Spinal cord (tissue), 10 donors: Measurements from ENCODE around the gene LGI1. TPM values are rescaled to one million over a fixed set of nuclear protein-coding genes. Genes with fewer than 3 reads are reported as not detected.
A peak's percentile ranks its signal among the peaks of the same experiment; 100 is the strongest.

Experiments used
- DNase-seq, 6 donors: peaks; one replicate each; pipeline versions ENCODE4 v3.0.0 to v3.0.0-alpha.2; 2013 to 2015; ENCODE audit warnings: low spot score in 6 of 6, low read depth in 4 of 6
- H3K27ac ChIP-seq: one replicate; pipeline ENCODE4 v1.5.1; 2013; ENCODE audit warnings: low read depth, low read length, control low read depth
- H3K27me3 ChIP-seq: one replicate; pipeline ENCODE4 v1.6.1; 2013; ENCODE audit warnings: low read length; ENCODE audit not compliant: control insufficient read depth, insufficient read depth
- H3K36me3 ChIP-seq: one replicate; pipeline ENCODE4 v1.6.1; 2013; ENCODE audit warnings: low read length; ENCODE audit not compliant: control insufficient read depth, insufficient read depth
- H3K4me1 ChIP-seq: one replicate; pipeline ENCODE4 v1.6.1; 2013; ENCODE audit warnings: low read length; ENCODE audit not compliant: control insufficient read depth, insufficient read depth
- H3K4me3 ChIP-seq: one replicate; pipeline ENCODE4 v1.5.1; 2013; ENCODE audit warnings: low read depth, low read length, control low read depth
- H3K9me3 ChIP-seq: one replicate; pipeline ENCODE4 v1.6.1; 2013; ENCODE audit warnings: low read length; ENCODE audit not compliant: control insufficient read depth, insufficient read depth
- WGBS: methylation state at CpG from one replicate; pipeline ENCODE4 v1.1.5; 2013; ENCODE audit warnings: missing lambda C conversion rate; ENCODE audit not compliant: insufficient coverage; 5-methylcytosine and 5-hydroxymethylcytosine counted together
- polyA plus RNA-seq, 2 donors: library from polyadenylated mRNA; unstranded; fragments of 120-200 nt; gene quantifications; one replicate each; pipeline ENCODE4 v1.2.1, GENCODE V29; 2013; ENCODE audit not compliant: insufficient read length in 2 of 2
- total RNA-seq, 2 donors: library from RNA; depleted of rRNA in 1 of 2; stranded (reverse); fragments of 120-200 nt in 1 of 2; fragments of >200 nt in 1 of 2; gene quantifications; one replicate each; pipeline versions ENCODE4 v1.2.3 to v1.2.4, GENCODE V29; 2013 to 2014
- donor health status: healthy.

The LGI1 gene
- total and polyA plus RNA-seq, 4 donors, result 32.4 to 68.7 (median 47.6) TPM

DNA sequence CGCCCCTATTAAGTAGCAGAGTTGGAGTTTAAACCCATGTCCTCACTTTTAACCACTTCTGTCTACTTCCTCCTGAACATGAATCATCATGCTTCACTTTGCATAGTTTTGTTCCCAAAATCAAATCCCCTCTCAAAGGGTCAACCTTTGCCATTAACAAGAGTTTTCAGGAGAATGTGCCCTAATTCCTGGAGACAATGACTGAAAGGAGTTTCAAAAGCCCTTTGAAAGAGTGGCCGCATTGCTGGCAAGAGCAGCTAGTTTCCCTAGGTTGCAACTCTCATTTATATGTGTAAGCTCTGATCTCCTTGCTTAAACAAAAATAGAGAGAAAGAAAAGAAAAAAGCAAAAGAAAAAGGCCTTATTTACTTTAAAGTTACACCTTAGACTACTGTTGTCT is 9.2 kb downstream of the LGI1 start:
- peak overlapping the region; percentile 43 for H3K27ac ChIP-seq
- H3K4me1 ChIP-seq, result peaks cover 9% of the 10 kb centered on the region
- no peak overlapping the region for H3K4me3 ChIP-seq
- DNase-seq, result peak in 3 of 6 donors; percentile 55 to 79 (median 76)
- no peaks in the 10 kb centered on the region for H3K36me3 ChIP-seq
- H3K9me3 ChIP-seq, result no peaks in the 10 kb centered on the region
- 25% methylated on average over 1 of the region's 2 CpGs for WGBS
- no peaks in the 10 kb centered on the region for H3K27me3 ChIP-seq

GRCh38 chr10:93767724-93768399 is 10.1 kb downstream of the LGI1 start:
- H3K4me3 ChIP-seq, result no peak overlapping the region
- H3K4me1 ChIP-seq, result peaks cover 9% of the 10 kb centered on the region
- no peaks in the 10 kb centered on the region for H3K36me3 ChIP-seq
- H3K9me3 ChIP-seq, result no peaks in the 10 kb centered on the region
- no peaks in the 10 kb centered on the region for H3K27me3 ChIP-seq
- 64% methylated on average over 2 of the region's 5 CpGs for WGBS
- DNase-seq, result no peak
- H3K27ac ChIP-seq, result peak overlapping the region; percentile 51

DNA sequence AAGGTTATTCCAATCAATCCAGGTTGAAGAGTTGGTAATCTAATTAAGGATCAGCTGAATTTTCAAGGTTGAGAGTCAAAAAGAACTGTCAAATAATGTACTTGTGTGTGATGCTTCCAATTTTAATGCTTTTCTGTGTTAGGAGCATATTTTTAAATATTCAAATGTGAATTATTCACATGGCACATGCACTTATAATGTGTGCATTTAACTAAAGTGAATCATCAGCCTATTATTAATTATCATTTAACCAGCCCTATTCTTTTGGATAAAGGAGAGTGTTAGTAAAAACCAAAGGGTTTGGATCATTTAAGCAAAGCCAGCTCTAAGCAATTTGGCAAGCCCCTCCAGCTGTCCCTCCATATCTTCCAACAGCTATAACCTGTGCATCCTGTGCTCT is 11.2 kb downstream of the LGI1 start:
- Histone ChIP-seq H3K36me3 (no peaks in the 10 kb centered on the region), H3K9me3 (no peaks in the 10 kb centered on the region), H3K4me1 (peaks cover 9% of the 10 kb centered on the region), H3K27ac (no peak overlapping the region), H3K4me3 (no peak overlapping the region), H3K27me3 (no peaks in the 10 kb centered on the region)
- DNase-seq, result no peak

DNA sequence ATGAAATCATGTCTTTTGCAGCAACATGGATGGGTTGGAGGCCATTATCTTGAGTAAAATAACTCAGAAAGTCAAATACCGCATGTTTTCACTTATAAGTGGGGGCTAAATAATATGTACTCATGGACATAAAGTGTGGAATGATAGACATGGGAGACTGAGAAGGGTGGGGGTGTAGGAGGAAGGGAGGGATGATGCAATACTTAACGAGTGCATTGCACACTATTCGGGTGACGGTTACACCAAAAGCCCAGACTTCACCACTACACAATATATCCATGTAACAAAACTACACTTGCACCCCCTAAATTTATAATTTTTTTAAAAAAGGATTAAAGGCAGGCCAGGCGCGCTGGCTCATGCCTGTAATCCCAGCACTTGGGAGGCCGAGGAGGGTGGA is 13.6 kb downstream of the LGI1 start:
- 97% methylated on average over 4 of the region's 7 CpGs for WGBS
- no peaks in the 10 kb centered on the region for H3K9me3 ChIP-seq
- no peaks in the 10 kb centered on the region for H3K27me3 ChIP-seq
- H3K36me3 ChIP-seq, result no peaks in the 10 kb centered on the region
- no peak for DNase-seq
- no peak overlapping the region for H3K4me3 ChIP-seq
- peaks cover 9% of the 10 kb centered on the region for H3K4me1 ChIP-seq
- no peak overlapping the region for H3K27ac ChIP-seq

DNA sequence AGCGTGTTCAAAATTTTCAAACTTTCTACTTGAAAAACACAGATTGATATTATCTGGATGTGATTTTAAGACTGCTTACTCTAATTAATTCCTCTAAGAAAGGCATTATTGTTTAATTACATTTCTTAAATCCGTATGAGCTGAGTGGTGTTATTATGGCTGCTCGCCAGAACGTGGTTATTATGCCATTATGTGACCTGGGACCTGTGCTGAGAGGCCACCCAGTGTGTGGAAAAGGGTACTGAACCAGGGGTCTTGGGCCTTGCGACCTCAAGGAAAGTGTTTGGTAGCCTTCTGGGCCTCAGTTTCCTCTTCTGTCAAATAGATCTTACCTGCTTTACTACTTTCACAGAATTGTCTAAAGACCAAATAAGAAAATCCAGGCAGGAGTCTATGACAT is 15.4 kb downstream of the LGI1 start:
- H3K4me1 ChIP-seq, result peaks cover 7% of the 10 kb centered on the region
- no peaks in the 10 kb centered on the region for H3K36me3 ChIP-seq
- H3K27ac ChIP-seq, result no peak overlapping the region
- H3K4me3 ChIP-seq, result no peak overlapping the region
- H3K27me3 ChIP-seq, result no peaks in the 10 kb centered on the region
- H3K9me3 ChIP-seq, result no peaks in the 10 kb centered on the region
- 10% methylated on average over 2 of the region's 5 CpGs for WGBS
- DNase-seq, result no peak

DNA sequence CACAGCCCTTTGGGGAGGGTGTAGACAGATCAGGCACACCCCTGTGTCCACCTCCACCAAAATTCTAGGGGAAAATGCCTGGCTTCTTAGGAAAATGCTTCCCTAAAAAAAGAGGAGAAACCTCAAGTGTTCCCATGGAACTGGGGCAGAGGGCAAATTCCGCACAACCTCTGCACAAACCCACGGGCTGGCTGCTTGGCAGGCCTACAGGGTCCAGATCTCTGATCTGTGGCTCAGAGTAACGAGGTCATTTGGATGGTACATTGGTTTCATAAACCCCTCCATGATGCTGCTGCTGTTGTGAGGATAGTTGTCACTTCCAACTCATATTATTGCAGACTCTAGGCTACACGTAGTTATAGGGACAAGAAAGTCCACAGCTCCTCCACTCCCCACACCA is 16.0 kb downstream of the LGI1 start:
- DNase-seq, result no peak
- no CpG with 5 or more reads among the region's 4 CpGs for WGBS
- H3K4me3 ChIP-seq, result no peak overlapping the region
- no peak overlapping the region for H3K27ac ChIP-seq
- peaks cover 6% of the 10 kb centered on the region for H3K4me1 ChIP-seq
- no peaks in the 10 kb centered on the region for H3K27me3 ChIP-seq
- no peaks in the 10 kb centered on the region for H3K36me3 ChIP-seq
- no peaks in the 10 kb centered on the region for H3K9me3 ChIP-seq

GRCh38 chr10:93775356-93775755 is 17.6 kb downstream of the LGI1 start:
- DNase-seq, result no peak
- H3K27ac ChIP-seq, result no peak overlapping the region
- no peaks in the 10 kb centered on the region for H3K36me3 ChIP-seq
- H3K9me3 ChIP-seq, result no peaks in the 10 kb centered on the region
- 100% methylated on average over 1 of the region's 5 CpGs for WGBS
- no peak overlapping the region for H3K4me3 ChIP-seq
- no peaks in the 10 kb centered on the region for H3K27me3 ChIP-seq
- peaks cover under 1% of the 10 kb centered on the region for H3K4me1 ChIP-seq

DNA sequence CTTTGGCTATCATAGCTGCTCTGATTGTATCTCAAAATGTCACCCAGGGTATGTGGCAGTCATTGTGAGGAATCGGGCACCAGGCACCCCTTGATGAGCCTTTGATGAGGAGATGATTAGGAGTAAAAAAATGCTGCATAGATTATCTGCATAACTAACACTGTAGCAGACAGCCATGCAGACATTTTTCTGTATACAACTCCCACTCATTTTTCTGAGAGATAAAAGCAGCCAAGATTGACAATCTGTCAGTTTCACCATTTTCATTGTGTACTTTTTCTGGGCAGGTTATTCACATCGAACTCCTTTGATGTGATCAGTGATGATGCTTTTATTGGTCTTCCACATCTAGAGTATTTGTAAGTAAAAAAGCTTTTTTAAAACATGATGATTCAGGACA is 19.4 kb downstream of the LGI1 start:
- WGBS, result no CpG with 5 or more reads among the region's 2 CpGs
- no peak overlapping the region for H3K4me3 ChIP-seq
- H3K4me1 ChIP-seq, result no peaks in the 10 kb centered on the region
- H3K27me3 ChIP-seq, result no peaks in the 10 kb centered on the region
- no peak for DNase-seq
- H3K36me3 ChIP-seq, result no peaks in the 10 kb centered on the region
- H3K9me3 ChIP-seq, result no peaks in the 10 kb centered on the region
- no peak overlapping the region for H3K27ac ChIP-seq

DNA sequence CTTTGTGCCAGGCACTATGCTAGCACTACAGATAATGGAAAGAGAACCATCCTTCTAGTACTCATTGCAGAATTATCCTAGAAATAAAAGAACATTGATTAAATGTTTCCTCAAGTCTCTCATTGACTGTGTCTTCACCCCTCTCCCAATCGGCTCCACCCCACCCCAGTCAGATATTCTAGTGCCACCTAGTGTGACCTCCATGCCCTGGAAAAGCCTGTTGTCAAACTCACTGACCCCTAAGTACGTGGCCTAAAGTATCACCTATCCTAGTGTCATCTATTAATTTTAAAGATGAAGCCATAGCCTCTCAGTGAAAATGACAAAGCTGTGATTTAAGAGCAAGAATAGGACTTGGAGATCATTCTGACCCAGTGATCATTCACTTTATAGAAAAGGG is 26.3 kb downstream of the LGI1 start:
- WGBS, result 78% methylated on average over 1 of the region's 2 CpGs
- H3K27me3 ChIP-seq, result no peaks in the 10 kb centered on the region
- no peak overlapping the region for H3K27ac ChIP-seq
- no peaks in the 10 kb centered on the region for H3K9me3 ChIP-seq
- H3K36me3 ChIP-seq, result no peaks in the 10 kb centered on the region
- no peak overlapping the region for H3K4me3 ChIP-seq
- H3K4me1 ChIP-seq, result no peaks in the 10 kb centered on the region
- DNase-seq, result no peak

DNA sequence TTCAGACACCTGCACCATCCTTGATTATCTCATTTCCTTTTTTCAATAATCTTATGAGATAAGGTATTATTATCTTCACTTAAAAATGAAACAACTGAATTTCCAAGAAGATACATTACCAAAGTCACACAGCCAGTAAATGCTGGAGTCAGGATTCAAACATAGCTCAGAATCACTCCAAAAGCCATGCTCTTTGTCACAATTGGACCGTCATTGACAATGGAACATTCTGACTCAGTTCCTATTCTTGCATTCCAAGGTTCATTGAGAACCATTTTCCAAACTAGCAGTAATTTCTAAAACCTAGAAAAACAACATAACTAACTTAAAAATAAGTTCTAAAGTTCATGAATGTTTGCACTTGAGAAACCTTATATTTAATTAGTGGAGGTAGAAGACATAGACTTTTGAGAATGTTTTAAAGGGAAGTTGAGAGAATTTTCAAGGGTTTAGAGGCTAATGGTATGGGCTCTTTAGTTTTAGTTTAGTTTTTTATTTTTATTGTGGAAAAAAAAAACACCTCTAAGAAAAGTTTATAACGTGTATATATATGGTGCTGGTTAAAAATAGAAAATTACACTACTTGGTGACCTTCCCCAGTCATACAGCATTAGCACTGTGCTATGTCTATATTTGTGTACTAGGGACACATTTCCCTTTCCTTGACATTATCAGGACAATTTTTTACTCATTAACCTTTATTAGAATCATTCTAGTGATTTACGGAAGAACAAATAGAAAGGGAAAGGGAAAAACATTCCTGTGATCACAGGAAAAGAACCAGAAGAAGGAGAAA is 30.9 kb downstream of the LGI1 start:
- Histone ChIP-seq H3K9me3 (no peaks in the 10 kb centered on the region), H3K27ac (no peak overlapping the region), H3K4me3 (no peak overlapping the region), H3K36me3 (no peaks in the 10 kb centered on the region), H3K4me1 (no peaks in the 10 kb centered on the region), H3K27me3 (no peaks in the 10 kb centered on the region)
- DNase-seq, result no peak
- WGBS, result 100% methylated on average over 1 of the region's 3 CpGs
